HepG2 (cell line): ENCODE results near the gene GPR158. TPM values are rescaled to one million over a fixed set of nuclear protein-coding genes. Genes with fewer than 3 reads are reported as not detected.

Experiments used
- ATAC-seq: fragments of 200-7000 bp; cut with Tn5 transposase; 3 replicates; pipeline ENCODE4 v1.9.1; 2020; ENCODE audit warnings: mild to moderate bottlenecking, moderate library complexity
- BruUV-seq: library from RNA; stranded (reverse); fragments of 400-500 nt; replicated peaks from 2 replicates; lab custom pipeline; 2021; lab: Mats Ljungman, UMichigan
- CTCF ChIA-PET: fragments of 300-600 bp; formaldehyde crosslinking; extraction: SDS; loops from one replicate; lab custom pipeline; 2021; ENCODE audit warnings: low total read pairs, inconsistent platforms, low intra/inter-chr PET ratio; lab: Yijun Ruan, JAX
- POLR2A ChIA-PET: fragments of 350-600 bp; sonication (Branson Sonifier 250); formaldehyde crosslinking; loops from one replicate; lab custom pipeline; 2020; ENCODE audit warnings: antibody characterized with exemption, inconsistent platforms; lab: Yijun Ruan, JAX
- DNase-seq: peaks from one replicate; pipeline ENCODE4 v3.0.0-alpha.2; 2015; ENCODE audit warnings: low spot score
- FAIRE-seq: peaks from 3 replicates; lab custom pipeline; 2011; peaks lifted over from hg19 to GRCh38; lab: Jason Lieb, UNC
- H2AFZ ChIP-seq: one replicate; pipeline ENCODE4 v1.6.1; 2011; ENCODE audit warnings: low read length, inconsistent platforms
- H3K27ac ChIP-seq: fragments of 300-600 bp; 3 replicates; pipeline ENCODE4 v1.8.0; 2011; ENCODE audit warnings: mixed run types, mild to moderate bottlenecking, mixed read lengths, low read length, inconsistent platforms; ENCODE audit not compliant: insufficient read depth; ENCODE audit errors: extremely low read length
- H3K27me3 ChIP-seq, 2 experiments: fragments of 200-600 bp in 1 of 2; 2 replicates in 1 of 2; 3 replicates in 1 of 2; pipeline versions ENCODE4 v1.6.0 to v1.8.0; 2011; ENCODE audit warnings: low read length in 2 of 2, mild to moderate bottlenecking in 2 of 2, moderate library complexity in 2 of 2, inconsistent platforms in 1 of 2; ENCODE audit not compliant: insufficient read depth in 2 of 2, control insufficient read depth in 1 of 2
- H3K36me3 ChIP-seq, 2 experiments: fragments of 200-600 bp in 1 of 2; replicated peaks in 1 of 2; 2 replicates in 1 of 2; 3 replicates in 1 of 2; pipeline versions ENCODE4 v1.5.1 to v1.8.0; 2011; ENCODE audit warnings: low read length in 2 of 2, inconsistent platforms in 1 of 2; ENCODE audit not compliant: insufficient read depth in 2 of 2, control insufficient read depth in 1 of 2
- H3K4me1 ChIP-seq: 2 replicates; pipeline ENCODE4 v1.5.1; 2012; ENCODE audit warnings: low read length, inconsistent platforms; ENCODE audit not compliant: insufficient read depth
- H3K4me2 ChIP-seq: 2 replicates; pipeline ENCODE4 v1.6.0; 2011; ENCODE audit warnings: low read depth, low read length, inconsistent platforms
- H3K4me3 ChIP-seq, 3 experiments: fragments of 200-600 bp in 1 of 3; sonication (generic), shearing (Covaris generic) in 1 of 3; replicated peaks in 1 of 3; 2 replicates each; pipeline ENCODE4 v1.5.1; 2011 to 2016; ENCODE audit warnings: low read length in 3 of 3, inconsistent platforms in 2 of 3, low read depth in 2 of 3, mild to moderate bottlenecking in 2 of 3, control low read depth in 1 of 3, mixed read lengths in 1 of 3; ENCODE audit not compliant: insufficient read depth in 1 of 3
- H3K79me2 ChIP-seq: one replicate; pipeline ENCODE4 v1.6.1; 2011; ENCODE audit warnings: low read length, inconsistent platforms; ENCODE audit not compliant: insufficient read depth
- H3K9ac ChIP-seq: 2 replicates; pipeline ENCODE4 v1.6.0; 2011; ENCODE audit warnings: mild to moderate bottlenecking, low read depth, low read length, inconsistent platforms; ENCODE audit not compliant: insufficient read depth
- H3K9me3 ChIP-seq: 2 replicates; pipeline ENCODE4 v1.5.1; 2012; ENCODE audit warnings: mild to moderate bottlenecking, low read length
- H4K20me1 ChIP-seq: 2 replicates; pipeline ENCODE4 v1.6.0; 2011; ENCODE audit warnings: inconsistent platforms, mild to moderate bottlenecking, low read length, moderate library complexity; ENCODE audit not compliant: insufficient read depth
- CEBPG ChIP-seq: IDR thresholded peaks from 2 replicates; pipeline ENCODE4 v1.6.1; 2016
- CENPT ChIP-seq: sonication (generic); formaldehyde crosslinking; IDR thresholded peaks from 2 replicates; pipeline ENCODE4 v1.8.0; 2022; ENCODE audit warnings: low read depth, mild to moderate bottlenecking, moderate library complexity, missing genetic modification reagents
- FOSL1 ChIP-seq: sonication (generic); formaldehyde crosslinking; IDR thresholded peaks from 2 replicates; pipeline ENCODE4 v1.9.0; 2021; ENCODE audit warnings: missing genetic modification reagents, borderline replicate concordance
- GZF1 ChIP-seq: sonication (generic); formaldehyde crosslinking; IDR thresholded peaks from 2 replicates; pipeline ENCODE4 v1.5.1; 2020; ENCODE audit warnings: mild to moderate bottlenecking, missing genetic modification reagents
- IKZF5 ChIP-seq: IDR thresholded peaks from 2 replicates; pipeline ENCODE4 v1.6.1; 2018; ENCODE audit warnings: missing genetic modification reagents, mild to moderate bottlenecking, missing compliant biosample characterization
- SAFB2 ChIP-seq: sonication (generic); formaldehyde crosslinking; IDR thresholded peaks from 2 replicates; pipeline ENCODE4 v1.5.1; 2020; ENCODE audit warnings: missing genetic modification reagents, low read depth, mild to moderate bottlenecking, borderline replicate concordance
- SOX6 ChIP-seq, 2 experiments: fragments of 450-650 bp in 1 of 2; sonication (generic) in 1 of 2; formaldehyde crosslinking in 1 of 2; IDR thresholded peaks; 2 replicates each; pipeline versions ENCODE4 v1.4.0 to v1.6.1; 2017 to 2020; ENCODE audit warnings: antibody characterized with exemption in 1 of 2, mild to moderate bottlenecking in 1 of 2, missing genetic modification reagents in 1 of 2
- ZNF235 ChIP-seq: sonication (generic); formaldehyde crosslinking; IDR thresholded peaks from 2 replicates; pipeline ENCODE4 v1.8.1; 2023; ENCODE audit warnings: mild to moderate bottlenecking, missing genetic modification reagents, borderline replicate concordance
- ZNF329 ChIP-seq: sonication (generic); formaldehyde crosslinking; IDR thresholded peaks from 2 replicates; pipeline ENCODE4 v1.9.0; 2021; ENCODE audit warnings: low read depth, mild to moderate bottlenecking, missing genetic modification reagents
- ZNF354B ChIP-seq: sonication (generic); formaldehyde crosslinking; IDR thresholded peaks from 2 replicates; pipeline ENCODE4 v1.8.0; 2022; ENCODE audit warnings: mild to moderate bottlenecking, missing genetic modification reagents
- ZNF382 ChIP-seq: sonication (generic); formaldehyde crosslinking; IDR thresholded peaks from 2 replicates; pipeline ENCODE4 v1.5.0; 2020; ENCODE audit warnings: missing genetic modification reagents, mild to moderate bottlenecking, borderline replicate concordance
- ZNF451 ChIP-seq: sonication (generic); formaldehyde crosslinking; IDR thresholded peaks from 2 replicates; pipeline ENCODE4 v1.5.0; 2020; ENCODE audit warnings: mild to moderate bottlenecking, missing genetic modification reagents
- ZNF496 ChIP-seq: sonication (generic); formaldehyde crosslinking; IDR thresholded peaks from 2 replicates; pipeline ENCODE4 v1.8.1; 2023; ENCODE audit warnings: mild to moderate bottlenecking, moderate library complexity, missing genetic modification reagents; ENCODE audit not compliant: insufficient replicate concordance
- ZNF775 ChIP-seq: sonication (generic); formaldehyde crosslinking; IDR thresholded peaks from 2 replicates; pipeline ENCODE4 v1.4.0; 2020; ENCODE audit warnings: missing genetic modification reagents, mild to moderate bottlenecking, moderate library complexity, borderline replicate concordance
- whole genome bisulfite sequencing: methylation state at CpG from one replicate; pipeline ENCODE4 v1.1.6; 2017; ENCODE audit warnings: low lambda C conversion rate; 5-methylcytosine and 5-hydroxymethylcytosine counted together
- in situ Hi-C: cut with HindIII; loops from 2 replicates; pipeline ENCODE4 v1.10.0; 2017; ENCODE audit warnings: low pct_unique_long_range_greater_than_20kb; ENCODE audit not compliant: extremely low pct_ligation_motif_present
- intact Hi-C: fragments of 100-400 bp; cut with micrococcal nuclease; formaldehyde crosslinking; loops from one replicate; pipeline ENCODE4 v1.10.0; 2022; ENCODE audit not compliant: unreplicated experiment
- polyA plus RNA-seq, 8 experiments: library from polyadenylated mRNA; depleted of rRNA in 3 of 8; stranded (reverse) in 7 of 8; unstranded in 1 of 8; fragments of >200 nt; fragmentation: Illumina TruSeq in 4 of 8; extraction: Trizol in 4 of 8; gene quantifications; 2 replicates each; pipeline versions ENCODE4 v1.2.1 to v1.2.3, GENCODE V29; 2011 to 2016; ENCODE audit warnings: low read depth in 4 of 8, missing spikeins in 1 of 8, mixed read lengths in 1 of 8; ENCODE audit not compliant: insufficient read depth in 1 of 8
- total RNA-seq, 5 experiments: library from RNA; depleted of rRNA; stranded (reverse); fragments of >200 nt; fragmentation: Illumina TruSeq; extraction: Trizol; gene quantifications; 2 replicates each; pipeline ENCODE4 v1.2.3, GENCODE V29; 2016; ENCODE audit warnings: low read depth in 1 of 5

Gene GPR158
- total and polyA plus RNA-seq, 2 of the 13 experiments (the other 11 are each of a cell fraction or from before 2014, with no cell fraction given) = not detected

- H3K36me3 ChIP-seq = no peaks in the 10 kb centered on the region
- no peak overlapping the region for H3K9ac ChIP-seq
- BruUV-seq = no TSS peak
- POLR2A ChIA-PET = no interaction called here
- CTCF ChIA-PET = no interaction called here
- FAIRE-seq = no peak
- no peak overlapping the region for H3K27ac ChIP-seq
- 0 out of 2 replicates have a peak, but pooled peaks have one; percentile 72 for TF ChIP-seq GZF1
- TF ChIP-seq CENPT (CRISPR knock-in tag) = no peak
- no peak for TF ChIP-seq FOSL1 (CRISPR knock-in tag)
- TF ChIP-seq, all 625 proteins: peak for 1
- no peak for DNase-seq
- Histone ChIP-seq H2AFZ (no peak overlapping the region), H3K79me2 (no peaks in the 10 kb centered on the region), H4K20me1 (no peaks in the 10 kb centered on the region), H3K27me3 (no peaks in the 10 kb centered on the region; a peak in 1 of 5 replicates), H3K4me1 (no peaks in the 10 kb centered on the region), H3K4me2 (no peak overlapping the region), H3K9me3 (no peaks in the 10 kb centered on the region), H3K4me3 (no peak overlapping the region)
- in situ Hi-C loops (no loop called here), intact Hi-C loops (no loop called here)
- WGBS = 8% methylated on average over 5 of the region's 5 CpGs
- no peak for ATAC-seq
These were observed 377.6 kb downstream of the GPR158 start for GRCh38 chr10:25552283-25552919.

- intact Hi-C loops = no loop called here
- Histone ChIP-seq H3K36me3 (no peaks in the 10 kb centered on the region), H3K9ac (no peak overlapping the region), H2AFZ (no peak overlapping the region), H3K9me3 (no peaks in the 10 kb centered on the region), H4K20me1 (no peaks in the 10 kb centered on the region), H3K4me3 (no peak overlapping the region), H3K4me1 (no peaks in the 10 kb centered on the region), H3K27ac (no peak overlapping the region), H3K4me2 (no peak overlapping the region), H3K27me3 (no peaks in the 10 kb centered on the region), H3K79me2 (no peaks in the 10 kb centered on the region)
- no peak for TF ChIP-seq SOX6 (IDR thresholded peaks at IDR 0.05)
- TF ChIP-seq SOX6 (CRISPR knock-in tag; IDR thresholded peaks at IDR 0.05) = no peak
- TF ChIP-seq ZNF235 = no peak
- no peak for TF ChIP-seq IKZF5 (CRISPR knock-in tag)
- no peak for TF ChIP-seq SAFB2 (CRISPR knock-in tag)
- no peak for TF ChIP-seq ZNF451 (CRISPR knock-in tag)
- TF ChIP-seq ZNF354B (CRISPR knock-in tag) = no peak
- no peak for TF ChIP-seq ZNF496 (CRISPR knock-in tag)
- TF ChIP-seq CEBPG = no peak
- TF ChIP-seq ZNF775 = no peak
- no peak for TF ChIP-seq ZNF382 (CRISPR knock-in tag)
- no peak for TF ChIP-seq ZNF329 (CRISPR knock-in tag)
- BruUV-seq = no TSS peak
- CTCF ChIA-PET = no interaction called here
- no peak for ATAC-seq
- in situ Hi-C loops = no loop called here
- FAIRE-seq = no peak
- POLR2A ChIA-PET = no interaction called here
- no peak for DNase-seq
- WGBS = 41% methylated on average over 4 of the region's 5 CpGs
These were observed 381.1 kb downstream of the GPR158 start for GRCh38 chr10:25555865-25556264.
